ENCODE measurements around the gene TNIK. TPM values are rescaled to one million over a fixed set of nuclear protein-coding genes. Genes with fewer than 3 reads are reported as not detected.

TNIK gene
- total and polyA plus RNA-seq, 10 donors = 0.85 to 34.5 (median 14.1) TPM

DNA sequence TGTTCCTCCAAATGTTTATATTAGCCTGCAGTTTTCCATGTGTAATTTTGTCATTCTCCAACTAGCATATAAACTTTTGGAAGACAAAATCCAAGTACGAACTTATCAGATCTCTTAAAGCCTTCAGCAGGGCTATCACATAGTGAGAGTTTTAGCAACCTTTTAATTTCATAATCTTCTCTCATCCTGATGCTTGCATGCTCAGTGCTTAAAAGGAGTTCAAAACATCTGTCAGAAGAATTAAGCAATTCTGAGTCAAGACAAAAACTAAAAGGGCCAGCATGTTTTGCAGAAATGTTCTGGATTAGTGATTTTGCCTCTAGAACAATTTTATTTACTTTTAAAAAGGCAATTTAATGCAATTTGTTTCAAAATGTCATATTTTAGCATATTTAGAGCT is 360.3 kb downstream of the TNIK start:
- Histone ChIP-seq H3K36me3 (peaks cover 0 to 28% (median 0%) of the 10 kb centered on the region in 6 donors), H3K9me3 (no peaks in the 10 kb centered on the region), H3K4me3 (no peak overlapping the region), H3K27me3 (replicated peaks in 1 of 7) (no peaks in the 10 kb centered on the region), H3K4me1 (no peaks in the 10 kb centered on the region), H3K27ac (no peak overlapping the region)
- TF ChIP-seq, protein P1, sequence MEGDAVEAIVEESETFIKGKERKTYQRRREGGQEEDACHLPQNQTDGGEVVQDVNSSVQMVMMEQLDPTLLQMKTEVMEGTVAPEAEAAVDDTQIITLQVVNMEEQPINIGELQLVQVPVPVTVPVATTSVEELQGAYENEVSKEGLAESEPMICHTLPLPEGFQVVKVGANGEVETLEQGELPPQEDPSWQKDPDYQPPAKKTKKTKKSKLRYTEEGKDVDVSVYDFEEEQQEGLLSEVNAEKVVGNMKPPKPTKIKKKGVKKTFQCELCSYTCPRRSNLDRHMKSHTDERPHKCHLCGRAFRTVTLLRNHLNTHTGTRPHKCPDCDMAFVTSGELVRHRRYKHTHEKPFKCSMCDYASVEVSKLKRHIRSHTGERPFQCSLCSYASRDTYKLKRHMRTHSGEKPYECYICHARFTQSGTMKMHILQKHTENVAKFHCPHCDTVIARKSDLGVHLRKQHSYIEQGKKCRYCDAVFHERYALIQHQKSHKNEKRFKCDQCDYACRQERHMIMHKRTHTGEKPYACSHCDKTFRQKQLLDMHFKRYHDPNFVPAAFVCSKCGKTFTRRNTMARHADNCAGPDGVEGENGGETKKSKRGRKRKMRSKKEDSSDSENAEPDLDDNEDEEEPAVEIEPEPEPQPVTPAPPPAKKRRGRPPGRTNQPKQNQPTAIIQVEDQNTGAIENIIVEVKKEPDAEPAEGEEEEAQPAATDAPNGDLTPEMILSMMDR (IDR thresholded peaks at IDR 0.05 in 8 of 11, conservative IDR thresholded peaks at IDR 0.05 in 3 of 11) = no peak
- no peak for TF ChIP-seq POLR2AphosphoS5 (IDR thresholded peaks at IDR 0.05)
- TF ChIP-seq POLR2A (IDR thresholded peaks at IDR 0.05) = no peak
- WGBS, 5 donors = 81 to 94% (median 93%) methylated on average over 1 of the region's 1 CpG
- intact Hi-C loops (cut with DNase I; ENCODE audit: low total_unique reads) = no loop called here
- no peak for DNase-seq

DNA sequence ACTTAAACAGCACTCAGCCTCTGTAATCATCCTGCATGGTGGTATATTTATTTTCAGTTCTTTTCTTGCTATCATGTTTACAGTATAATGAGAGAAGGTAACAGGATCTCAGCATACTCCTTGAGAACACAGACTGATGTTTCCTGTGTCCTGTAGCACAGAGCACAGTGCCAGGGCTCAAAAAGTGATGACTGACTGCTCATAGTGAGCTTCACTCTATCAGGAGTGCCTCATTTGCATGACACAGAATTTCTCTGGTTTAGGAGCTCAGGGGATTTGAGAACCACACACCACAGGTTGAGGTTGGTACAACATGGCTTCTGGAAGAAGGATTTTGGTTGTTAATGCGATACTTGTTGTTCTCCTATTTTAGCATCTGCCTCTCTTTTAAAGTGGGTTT is 365.1 kb downstream of the TNIK start:
- Histone ChIP-seq H3K4me3 (no peak overlapping the region), H3K36me3 (peaks cover 0 to 19% (median 0%) of the 10 kb centered on the region in 6 donors), H3K27me3 (replicated peaks in 1 of 7) (no peaks in the 10 kb centered on the region), H3K4me1 (no peaks in the 10 kb centered on the region), H3K27ac (no peak overlapping the region), H3K9me3 (no peaks in the 10 kb centered on the region)
- no peak for TF ChIP-seq POLR2A (IDR thresholded peaks at IDR 0.05)
- TF ChIP-seq, protein P1 (IDR thresholded peaks at IDR 0.05 in 8 of 11, conservative IDR thresholded peaks at IDR 0.05 in 3 of 11) = no peak
- no peak for TF ChIP-seq POLR2AphosphoS5 (IDR thresholded peaks at IDR 0.05)
- intact Hi-C loops (cut with DNase I; ENCODE audit: low total_unique reads) = no loop called here
- no peak for DNase-seq
- WGBS, 5 donors = 68 to 81% (median 74%) methylated on average over 1 of the region's 1 CpG

DNA sequence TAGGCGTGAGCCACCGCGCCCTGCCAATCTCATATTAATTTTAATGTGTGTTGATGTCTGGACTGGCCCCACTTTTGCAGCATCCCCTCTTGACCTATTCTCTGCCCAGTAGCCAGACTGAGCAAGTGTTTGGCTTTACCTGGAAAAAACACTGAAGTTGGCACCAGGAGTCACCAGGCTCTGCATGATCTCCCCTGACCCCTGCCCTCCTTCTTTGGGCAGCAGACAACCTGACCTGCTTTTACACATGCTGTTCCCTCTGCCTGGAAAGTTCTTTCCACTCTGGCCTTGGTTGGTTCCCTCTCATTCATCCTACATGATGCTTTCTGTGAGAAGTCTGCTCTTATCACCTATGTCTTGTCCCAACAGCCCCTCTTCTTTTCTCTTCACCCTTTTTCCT is 365.8 kb downstream of the TNIK start:
- H3K4me3 ChIP-seq = no peak overlapping the region
- no peaks in the 10 kb centered on the region for H3K9me3 ChIP-seq
- H3K36me3 ChIP-seq = peaks cover 0 to 12% (median 0%) of the 10 kb centered on the region in 6 donors
- 96 to 100% (median 98%) methylated on average over 3 of the region's 3 CpGs for WGBS, 5 donors
- H3K27ac ChIP-seq = no peak overlapping the region
- intact Hi-C loops (cut with DNase I; ENCODE audit: low total_unique reads) = no loop called here
- no peaks in the 10 kb centered on the region for H3K27me3 ChIP-seq (replicated peaks in 1 of 7)
- H3K4me1 ChIP-seq = no peaks in the 10 kb centered on the region
- TF ChIP-seq POLR2A (IDR thresholded peaks at IDR 0.05) = no peak
- TF ChIP-seq, protein P1 (IDR thresholded peaks at IDR 0.05 in 8 of 11, conservative IDR thresholded peaks at IDR 0.05 in 3 of 11) = no peak
- no peak for TF ChIP-seq POLR2AphosphoS5 (IDR thresholded peaks at IDR 0.05)
- DNase-seq = no peak

DNA sequence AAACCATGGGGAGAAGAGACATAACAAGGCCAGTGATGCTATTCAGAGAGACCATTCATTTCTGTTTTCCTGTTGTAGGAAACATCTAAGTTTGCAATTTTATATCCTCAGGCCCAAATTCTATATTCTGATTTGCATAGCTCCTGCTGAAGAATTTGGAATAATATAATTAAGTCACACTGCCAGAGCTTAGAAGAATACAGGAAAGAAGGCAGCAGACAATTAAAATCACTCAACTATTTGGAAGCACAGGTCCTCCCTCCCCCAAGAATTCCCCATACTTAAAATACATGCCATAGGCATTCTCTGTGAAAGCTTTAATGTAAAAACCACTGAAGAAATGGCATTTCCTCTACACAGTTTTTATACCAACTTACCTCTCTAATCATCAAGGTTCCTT is 366.7 kb downstream of the TNIK start:
- intact Hi-C loops (cut with DNase I; ENCODE audit: low total_unique reads) = no loop called here
- no peak overlapping the region for H3K27ac ChIP-seq
- no peak for DNase-seq
- no peaks in the 10 kb centered on the region for H3K4me1 ChIP-seq
- H3K4me3 ChIP-seq = no peak overlapping the region
- H3K9me3 ChIP-seq = no peaks in the 10 kb centered on the region
- peaks cover 0 to 13% (median 0%) of the 10 kb centered on the region in 6 donors for H3K36me3 ChIP-seq
- no peak for TF ChIP-seq POLR2A (IDR thresholded peaks at IDR 0.05)
- TF ChIP-seq POLR2AphosphoS5 (IDR thresholded peaks at IDR 0.05) = no peak
- TF ChIP-seq, protein P1 (IDR thresholded peaks at IDR 0.05 in 8 of 11, conservative IDR thresholded peaks at IDR 0.05 in 3 of 11) = no peak
- H3K27me3 ChIP-seq (replicated peaks in 1 of 7) = no peaks in the 10 kb centered on the region
